ENCODE measurements around the gene CDH22. TPM values are rescaled to one million over a fixed set of nuclear protein-coding genes. Genes with fewer than 3 reads are reported as not detected.

Gene CDH22
- total and polyA plus RNA-seq, 12 donors: 0.19 to 2.9 (median 0.97) TPM; not detected in 4

DNA sequence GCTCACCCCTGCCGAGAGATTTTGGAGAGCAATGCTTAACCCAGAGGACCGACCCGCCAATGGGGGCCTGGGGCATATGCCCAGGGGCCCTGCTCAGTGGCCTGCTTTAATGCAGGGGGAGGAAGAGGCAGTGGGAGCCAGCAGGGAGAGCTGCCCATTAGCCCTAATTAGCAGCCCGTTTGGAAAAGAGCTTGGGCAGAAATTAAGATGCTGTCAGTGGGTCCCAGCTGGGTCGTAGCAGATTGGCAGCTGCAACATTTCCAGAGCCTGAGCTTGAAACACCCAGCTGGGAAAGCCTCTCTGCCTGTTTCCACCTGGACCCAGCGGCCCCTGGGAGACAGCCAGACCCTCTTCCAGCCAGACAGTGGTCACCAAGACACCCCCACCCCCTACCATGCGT lies 150.7 kb downstream of the CDH22 start:
- Histone ChIP-seq H3K9me3 (replicated peaks in 1 of 3) (no peaks in the 10 kb centered on the region), H3K4me1 (replicated peaks in 1 of 2) (no peaks in the 10 kb centered on the region), H3K36me3 (replicated peaks in 1 of 2) (no peaks in the 10 kb centered on the region), H3K4me3 (no peak overlapping the region), H3K27me3 (no peaks in the 10 kb centered on the region), H3K27ac (no peak overlapping the region)
- TF ChIP-seq, protein P1, sequence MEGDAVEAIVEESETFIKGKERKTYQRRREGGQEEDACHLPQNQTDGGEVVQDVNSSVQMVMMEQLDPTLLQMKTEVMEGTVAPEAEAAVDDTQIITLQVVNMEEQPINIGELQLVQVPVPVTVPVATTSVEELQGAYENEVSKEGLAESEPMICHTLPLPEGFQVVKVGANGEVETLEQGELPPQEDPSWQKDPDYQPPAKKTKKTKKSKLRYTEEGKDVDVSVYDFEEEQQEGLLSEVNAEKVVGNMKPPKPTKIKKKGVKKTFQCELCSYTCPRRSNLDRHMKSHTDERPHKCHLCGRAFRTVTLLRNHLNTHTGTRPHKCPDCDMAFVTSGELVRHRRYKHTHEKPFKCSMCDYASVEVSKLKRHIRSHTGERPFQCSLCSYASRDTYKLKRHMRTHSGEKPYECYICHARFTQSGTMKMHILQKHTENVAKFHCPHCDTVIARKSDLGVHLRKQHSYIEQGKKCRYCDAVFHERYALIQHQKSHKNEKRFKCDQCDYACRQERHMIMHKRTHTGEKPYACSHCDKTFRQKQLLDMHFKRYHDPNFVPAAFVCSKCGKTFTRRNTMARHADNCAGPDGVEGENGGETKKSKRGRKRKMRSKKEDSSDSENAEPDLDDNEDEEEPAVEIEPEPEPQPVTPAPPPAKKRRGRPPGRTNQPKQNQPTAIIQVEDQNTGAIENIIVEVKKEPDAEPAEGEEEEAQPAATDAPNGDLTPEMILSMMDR (IDR thresholded peaks at IDR 0.05): no peak
- no peak for TF ChIP-seq POLR2A (IDR thresholded peaks at IDR 0.05)
- DNase-seq: no peak
- WGBS, 4 donors: 64 to 78% (median 74%) methylated on average over 7 of the region's 7 CpGs
- intact Hi-C loops (cut with DNase I): no loop called here

DNA sequence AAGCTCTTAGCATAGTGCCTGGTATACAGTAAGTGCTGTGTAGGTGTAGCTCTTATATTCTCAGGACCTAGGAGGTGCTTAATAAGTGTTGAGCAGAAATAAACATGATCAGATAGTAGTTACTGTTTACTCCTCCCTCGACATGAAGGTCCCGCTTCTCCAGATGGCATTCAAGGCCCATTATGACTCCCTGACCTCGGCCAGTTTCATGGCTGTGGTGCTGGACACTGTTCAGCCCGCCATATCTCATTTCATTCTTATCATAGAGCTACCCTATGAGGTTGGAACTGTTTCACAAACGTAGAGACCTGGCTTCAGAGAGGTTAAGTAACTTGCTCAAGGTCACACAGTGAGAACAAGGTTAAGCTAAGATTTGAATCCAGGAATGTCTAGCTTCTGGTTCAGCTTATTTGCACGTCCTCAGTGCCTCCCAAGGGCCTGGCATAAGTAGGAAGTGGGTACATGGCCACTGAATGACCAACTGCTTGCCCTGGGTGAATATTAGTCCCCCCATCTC lies 151.2 kb downstream of the CDH22 start:
- Histone ChIP-seq H3K36me3 (replicated peaks in 1 of 2) (no peaks in the 10 kb centered on the region), H3K27ac (no peak overlapping the region), H3K9me3 (replicated peaks in 1 of 3) (no peaks in the 10 kb centered on the region), H3K4me3 (no peak overlapping the region), H3K27me3 (no peaks in the 10 kb centered on the region), H3K4me1 (replicated peaks in 1 of 2) (no peaks in the 10 kb centered on the region)
- intact Hi-C loops (cut with DNase I): no loop called here
- DNase-seq: peak in 5 of 7 donors; percentile 19 to 63 (median 39)
- no peak for TF ChIP-seq POLR2A (IDR thresholded peaks at IDR 0.05)
- TF ChIP-seq, protein P1 (IDR thresholded peaks at IDR 0.05): no peak
- 33 to 45% (median 42%) methylated on average over 6 of the region's 6 CpGs for WGBS, 4 donors

DNA sequence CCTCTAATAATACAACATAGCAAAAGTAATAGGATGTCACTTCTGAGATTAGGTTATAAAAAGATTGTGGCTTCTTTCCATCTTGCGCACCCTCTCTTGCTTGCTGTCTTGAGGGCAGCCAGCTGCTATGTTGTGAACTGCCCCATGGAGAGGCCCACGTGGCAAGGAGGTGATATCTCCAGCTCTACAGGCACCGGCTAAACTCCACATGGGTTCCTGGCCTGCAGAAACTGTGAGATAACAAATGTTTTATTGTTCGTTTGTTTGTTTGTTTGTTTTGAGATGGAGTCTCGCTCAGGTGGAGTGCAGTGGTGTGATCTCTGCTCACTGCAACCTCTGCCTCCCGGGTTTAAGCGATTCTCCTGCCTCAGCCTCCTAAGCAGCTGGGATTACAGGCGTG lies 152.2 kb downstream of the CDH22 start:
- Histone ChIP-seq H3K4me1 (replicated peaks in 1 of 2) (no peaks in the 10 kb centered on the region), H3K27me3 (no peaks in the 10 kb centered on the region), H3K4me3 (no peak overlapping the region), H3K36me3 (replicated peaks in 1 of 2) (no peaks in the 10 kb centered on the region), H3K27ac (no peak overlapping the region), H3K9me3 (replicated peaks in 1 of 3) (no peaks in the 10 kb centered on the region)
- intact Hi-C loops (cut with DNase I): no loop called here
- DNase-seq: no peak
- 75 to 80% (median 79%) methylated on average over 8 of the region's 8 CpGs for WGBS, 4 donors
- no peak for TF ChIP-seq POLR2A (IDR thresholded peaks at IDR 0.05)
- TF ChIP-seq, protein P1 (IDR thresholded peaks at IDR 0.05): no peak

DNA sequence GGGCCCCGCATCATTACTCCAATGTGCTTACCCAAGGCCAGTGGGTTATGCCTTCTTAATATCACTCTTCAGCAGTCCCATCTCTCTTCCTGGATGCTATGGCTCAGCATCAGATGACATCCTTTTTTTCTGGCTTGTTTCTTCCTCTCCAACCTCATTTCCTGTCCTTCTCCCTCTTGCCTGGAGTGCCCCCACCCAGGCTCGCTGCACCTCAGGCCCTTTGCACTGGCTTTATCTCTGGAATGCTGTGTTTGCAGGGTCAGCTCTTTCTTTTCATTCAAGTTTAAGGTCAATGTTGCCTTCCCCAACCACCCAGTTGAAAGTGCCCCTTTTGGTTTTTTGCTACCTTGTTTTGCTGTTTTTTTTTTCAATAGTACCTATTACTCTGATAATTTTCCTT lies 153.5 kb downstream of the CDH22 start:
- 72 to 85% (median 81%) methylated on average over 2 of the region's 2 CpGs for WGBS, 4 donors
- Histone ChIP-seq H3K36me3 (replicated peaks in 1 of 2) (no peaks in the 10 kb centered on the region), H3K4me3 (no peak overlapping the region), H3K4me1 (replicated peaks in 1 of 2) (no peaks in the 10 kb centered on the region), H3K27me3 (no peaks in the 10 kb centered on the region), H3K27ac (no peak overlapping the region), H3K9me3 (replicated peaks in 1 of 3) (no peaks in the 10 kb centered on the region)
- TF ChIP-seq, protein P1 (IDR thresholded peaks at IDR 0.05): no peak
- no peak for TF ChIP-seq POLR2A (IDR thresholded peaks at IDR 0.05)
- intact Hi-C loops (cut with DNase I): no loop called here
- DNase-seq: no peak

Data from adrenal gland (tissue), 12 donors.